ENCODE data around the gene FN3KRP. TPM values are rescaled to one million over a fixed set of nuclear protein-coding genes. Genes with fewer than 3 reads are reported as not detected.

The FN3KRP gene
- total and polyA plus RNA-seq, 2 of the 13 experiments (the other 11 are each of a cell fraction or from before 2014, with no cell fraction given) = 22.4 to 28.2 TPM

DNA sequence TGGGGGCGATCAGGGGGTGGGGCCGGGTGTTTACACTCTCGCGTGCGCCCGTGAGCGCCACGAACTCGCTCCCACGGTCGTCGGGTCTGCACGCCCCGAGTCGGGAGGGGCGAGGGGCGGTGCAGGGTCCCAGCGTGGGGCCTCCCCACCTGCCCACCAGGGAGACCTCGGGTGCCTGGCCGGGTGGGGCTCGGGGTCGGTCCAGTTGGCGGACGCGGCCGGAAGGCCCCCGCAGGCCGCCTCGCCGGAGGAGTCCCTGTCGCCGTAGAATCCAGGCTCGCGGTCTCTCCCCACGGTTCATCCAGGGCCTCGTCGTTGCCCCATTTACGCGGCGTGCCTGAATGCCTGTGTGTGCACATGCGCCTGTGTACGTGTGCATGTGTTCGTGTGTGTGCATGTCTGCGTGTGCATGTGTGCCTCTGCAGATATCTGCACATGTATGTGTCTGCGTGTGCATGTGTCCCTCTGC, 17.5 kb upstream of the FN3KRP start (continued):
- no peak for TF ChIP-seq KLF6 (CRISPR knock-in tag; IDR thresholded peaks at IDR 0.05)
- TF ChIP-seq ZNF614 (CRISPR knock-in tag; IDR thresholded peaks at IDR 0.05; ENCODE audit: borderline replicate concordance) = 0 out of 2 replicates have a peak, but pooled peaks have one; percentile 37
- TF ChIP-seq, protein P1, sequence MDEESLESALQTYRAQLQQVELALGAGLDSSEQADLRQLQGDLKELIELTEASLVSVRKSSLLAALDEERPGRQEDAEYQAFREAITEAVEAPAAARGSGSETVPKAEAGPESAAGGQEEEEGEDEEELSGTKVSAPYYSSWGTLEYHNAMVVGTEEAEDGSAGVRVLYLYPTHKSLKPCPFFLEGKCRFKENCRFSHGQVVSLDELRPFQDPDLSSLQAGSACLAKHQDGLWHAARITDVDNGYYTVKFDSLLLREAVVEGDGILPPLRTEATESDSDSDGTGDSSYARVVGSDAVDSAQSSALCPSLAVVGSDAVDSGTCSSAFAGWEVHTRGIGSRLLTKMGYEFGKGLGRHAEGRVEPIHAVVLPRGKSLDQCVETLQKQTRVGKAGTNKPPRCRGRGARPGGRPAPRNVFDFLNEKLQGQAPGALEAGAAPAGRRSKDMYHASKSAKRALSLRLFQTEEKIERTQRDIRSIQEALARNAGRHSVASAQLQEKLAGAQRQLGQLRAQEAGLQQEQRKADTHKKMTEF (CRISPR knock-in tag; IDR thresholded peaks at IDR 0.05) = 0 out of 2 replicates have a peak, but pooled peaks have one; percentile 37
- no peak for TF ChIP-seq PLRG1 (conservative IDR thresholded peaks at IDR 0.05)
- TF ChIP-seq, protein P2, sequence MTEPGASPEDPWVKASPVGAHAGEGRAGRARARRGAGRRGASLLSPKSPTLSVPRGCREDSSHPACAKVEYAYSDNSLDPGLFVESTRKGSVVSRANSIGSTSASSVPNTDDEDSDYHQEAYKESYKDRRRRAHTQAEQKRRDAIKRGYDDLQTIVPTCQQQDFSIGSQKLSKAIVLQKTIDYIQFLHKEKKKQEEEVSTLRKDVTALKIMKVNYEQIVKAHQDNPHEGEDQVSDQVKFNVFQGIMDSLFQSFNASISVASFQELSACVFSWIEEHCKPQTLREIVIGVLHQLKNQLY (CRISPR knock-in tag; IDR thresholded peaks at IDR 0.05) = no peak
- TF ChIP-seq, protein P3, sequence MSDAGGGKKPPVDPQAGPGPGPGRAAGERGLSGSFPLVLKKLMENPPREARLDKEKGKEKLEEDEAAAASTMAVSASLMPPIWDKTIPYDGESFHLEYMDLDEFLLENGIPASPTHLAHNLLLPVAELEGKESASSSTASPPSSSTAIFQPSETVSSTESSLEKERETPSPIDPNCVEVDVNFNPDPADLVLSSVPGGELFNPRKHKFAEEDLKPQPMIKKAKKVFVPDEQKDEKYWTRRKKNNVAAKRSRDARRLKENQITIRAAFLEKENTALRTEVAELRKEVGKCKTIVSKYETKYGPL (CRISPR knock-in tag; IDR thresholded peaks at IDR 0.05) = no peak
- TF ChIP-seq ZFP36 (IDR thresholded peaks at IDR 0.05; ENCODE audit: borderline replicate concordance, low read depth, low read length, partially characterized antibody) = no peak
- TF ChIP-seq SMARCE1 (IDR thresholded peaks at IDR 0.05; ENCODE audit: borderline replicate concordance) = no peak
- TF ChIP-seq POGZ (CRISPR knock-in tag; IDR thresholded peaks at IDR 0.05) = no peak
- TF ChIP-seq ZNF737 (CRISPR knock-in tag; IDR thresholded peaks at IDR 0.05; ENCODE audit: borderline replicate concordance) = no peak
- no peak for TF ChIP-seq MTA1 (CRISPR knock-in tag; IDR thresholded peaks at IDR 0.05; ENCODE audit: borderline replicate concordance)
- TF ChIP-seq CHD4 (IDR thresholded peaks at IDR 0.05; ENCODE audit: borderline replicate concordance, low read length) = no peak
- TF ChIP-seq, protein P4, sequence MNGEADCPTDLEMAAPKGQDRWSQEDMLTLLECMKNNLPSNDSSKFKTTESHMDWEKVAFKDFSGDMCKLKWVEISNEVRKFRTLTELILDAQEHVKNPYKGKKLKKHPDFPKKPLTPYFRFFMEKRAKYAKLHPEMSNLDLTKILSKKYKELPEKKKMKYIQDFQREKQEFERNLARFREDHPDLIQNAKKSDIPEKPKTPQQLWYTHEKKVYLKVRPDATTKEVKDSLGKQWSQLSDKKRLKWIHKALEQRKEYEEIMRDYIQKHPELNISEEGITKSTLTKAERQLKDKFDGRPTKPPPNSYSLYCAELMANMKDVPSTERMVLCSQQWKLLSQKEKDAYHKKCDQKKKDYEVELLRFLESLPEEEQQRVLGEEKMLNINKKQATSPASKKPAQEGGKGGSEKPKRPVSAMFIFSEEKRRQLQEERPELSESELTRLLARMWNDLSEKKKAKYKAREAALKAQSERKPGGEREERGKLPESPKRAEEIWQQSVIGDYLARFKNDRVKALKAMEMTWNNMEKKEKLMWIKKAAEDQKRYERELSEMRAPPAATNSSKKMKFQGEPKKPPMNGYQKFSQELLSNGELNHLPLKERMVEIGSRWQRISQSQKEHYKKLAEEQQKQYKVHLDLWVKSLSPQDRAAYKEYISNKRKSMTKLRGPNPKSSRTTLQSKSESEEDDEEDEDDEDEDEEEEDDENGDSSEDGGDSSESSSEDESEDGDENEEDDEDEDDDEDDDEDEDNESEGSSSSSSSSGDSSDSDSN (CRISPR knock-in tag; IDR thresholded peaks at IDR 0.05) = peak; percentile 46; the same call in 1 of the 2 replicates
- TF ChIP-seq, protein P5, sequence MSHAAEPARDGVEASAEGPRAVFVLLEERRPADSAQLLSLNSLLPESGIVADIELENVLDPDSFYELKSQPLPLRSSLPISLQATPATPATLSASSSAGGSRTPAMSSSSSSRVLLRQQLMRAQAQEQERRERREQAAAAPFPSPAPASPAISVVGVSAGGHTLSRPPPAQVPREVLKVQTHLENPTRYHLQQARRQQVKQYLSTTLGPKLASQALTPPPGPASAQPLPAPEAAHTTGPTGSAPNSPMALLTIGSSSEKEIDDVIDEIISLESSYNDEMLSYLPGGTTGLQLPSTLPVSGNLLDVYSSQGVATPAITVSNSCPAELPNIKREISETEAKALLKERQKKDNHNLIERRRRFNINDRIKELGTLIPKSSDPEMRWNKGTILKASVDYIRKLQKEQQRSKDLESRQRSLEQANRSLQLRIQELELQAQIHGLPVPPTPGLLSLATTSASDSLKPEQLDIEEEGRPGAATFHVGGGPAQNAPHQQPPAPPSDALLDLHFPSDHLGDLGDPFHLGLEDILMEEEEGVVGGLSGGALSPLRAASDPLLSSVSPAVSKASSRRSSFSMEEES (CRISPR knock-in tag; IDR thresholded peaks at IDR 0.05) = no peak
- TF ChIP-seq NFYB (CRISPR knock-in tag; IDR thresholded peaks at IDR 0.05) = no peak
- no peak for TF ChIP-seq HNRNPUL1 (IDR thresholded peaks at IDR 0.05; ENCODE audit: low read depth, low read length)
- TF ChIP-seq SPEN (CRISPR knock-in tag; IDR thresholded peaks at IDR 0.05; ENCODE audit: low read depth) = no peak; the same call in 1 of the 2 replicates
- no peak for TF ChIP-seq ZNF746 (CRISPR knock-in tag; IDR thresholded peaks at IDR 0.05)
- TF ChIP-seq HOXA9 (CRISPR knock-in tag; IDR thresholded peaks at IDR 0.05; ENCODE audit: borderline replicate concordance) = peak; percentile 59; the same call in 1 of the 2 replicates
- TF ChIP-seq, protein P6, sequence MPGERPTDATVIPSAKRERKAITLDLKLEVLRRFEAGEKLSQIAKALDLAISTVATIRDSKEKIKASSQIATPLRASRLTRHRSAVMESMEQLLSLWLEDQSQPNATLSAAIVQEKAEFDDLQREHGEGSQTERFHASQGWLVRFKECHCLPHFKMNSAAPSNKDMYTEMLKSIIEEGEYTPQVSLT (CRISPR knock-in tag; IDR thresholded peaks at IDR 0.05; ENCODE audit: borderline replicate concordance, low read depth) = no peak
- TF ChIP-seq, protein P7, sequence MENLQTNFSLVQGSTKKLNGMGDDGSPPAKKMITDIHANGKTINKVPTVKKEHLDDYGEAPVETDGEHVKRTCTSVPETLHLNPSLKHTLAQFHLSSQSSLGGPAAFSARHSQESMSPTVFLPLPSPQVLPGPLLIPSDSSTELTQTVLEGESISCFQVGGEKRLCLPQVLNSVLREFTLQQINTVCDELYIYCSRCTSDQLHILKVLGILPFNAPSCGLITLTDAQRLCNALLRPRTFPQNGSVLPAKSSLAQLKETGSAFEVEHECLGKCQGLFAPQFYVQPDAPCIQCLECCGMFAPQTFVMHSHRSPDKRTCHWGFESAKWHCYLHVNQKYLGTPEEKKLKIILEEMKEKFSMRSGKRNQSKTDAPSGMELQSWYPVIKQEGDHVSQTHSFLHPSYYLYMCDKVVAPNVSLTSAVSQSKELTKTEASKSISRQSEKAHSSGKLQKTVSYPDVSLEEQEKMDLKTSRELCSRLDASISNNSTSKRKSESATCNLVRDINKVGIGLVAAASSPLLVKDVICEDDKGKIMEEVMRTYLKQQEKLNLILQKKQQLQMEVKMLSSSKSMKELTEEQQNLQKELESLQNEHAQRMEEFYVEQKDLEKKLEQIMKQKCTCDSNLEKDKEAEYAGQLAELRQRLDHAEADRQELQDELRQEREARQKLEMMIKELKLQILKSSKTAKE (CRISPR knock-in tag; IDR thresholded peaks at IDR 0.05; ENCODE audit: borderline replicate concordance) = no peak
- TF ChIP-seq IKZF1 (IDR thresholded peaks at IDR 0.05) = no peak
